H1 (cell line): ENCODE data around the gene MXD4. TPM values are rescaled to one million over a fixed set of nuclear protein-coding genes. Genes with fewer than 3 reads are reported as not detected.

Experiments used
- CTCF ChIA-PET: fragments of 300-600 bp; sonication (Branson Sonifier 250); formaldehyde crosslinking; loops from one replicate; lab custom pipeline; 2021; ENCODE audit not compliant: partially characterized antibody; lab: Charles Lee
- POLR2A ChIA-PET: fragments of 300-600 bp; sonication (Branson Sonifier 250); formaldehyde crosslinking; loops from one replicate; lab custom pipeline; 2021; ENCODE audit warnings: inconsistent platforms; ENCODE audit not compliant: partially characterized antibody; lab: Charles Lee
- DNase-seq, 2 experiments: peaks; one replicate each; pipeline versions ENCODE4 v3.0.0 to v3.0.0-alpha.2; 2010 to 2022; ENCODE audit warnings: low spot score in 2 of 2, low read depth in 1 of 2, mixed read lengths in 1 of 2
- FAIRE-seq: peaks from 2 replicates; lab custom pipeline; 2011; peaks lifted over from hg19 to GRCh38; lab: Jason Lieb, UNC
- H2AFZ ChIP-seq: 2 replicates; pipeline ENCODE4 v1.8.1; 2012; ENCODE audit warnings: low read length, inconsistent platforms
- H2AK5ac ChIP-seq: 2 replicates; pipeline ENCODE4 v1.6.1; 2013; ENCODE audit warnings: low read depth, low read length
- H2BK120ac ChIP-seq: replicated peaks from 2 replicates; pipeline ENCODE3; 2013; ENCODE audit warnings: low read depth, low read length, inconsistent platforms
- H2BK12ac ChIP-seq: 2 replicates; pipeline ENCODE4 v1.6.1; 2013; ENCODE audit warnings: low read depth, low read length
- H2BK15ac ChIP-seq: 2 replicates; pipeline ENCODE4 v1.6.1; 2013; ENCODE audit warnings: low read length
- H2BK20ac ChIP-seq: 2 replicates; pipeline ENCODE4 v1.6.1; 2013; ENCODE audit warnings: low read length
- H2BK5ac ChIP-seq: 2 replicates; pipeline ENCODE4 v1.6.1; 2013; ENCODE audit warnings: low read depth, low read length
- H3K14ac ChIP-seq: 2 replicates; pipeline ENCODE4 v1.6.1; 2013; ENCODE audit warnings: inconsistent platforms; ENCODE audit not compliant: insufficient read length
- H3K18ac ChIP-seq: 2 replicates; pipeline ENCODE4 v1.6.1; 2013; ENCODE audit warnings: low read length; ENCODE audit errors: extremely low read depth
- H3K23ac ChIP-seq: 2 replicates; pipeline ENCODE4 v1.6.1; 2013; ENCODE audit warnings: inconsistent platforms; ENCODE audit not compliant: insufficient read length
- H3K23me2 ChIP-seq: 2 replicates; pipeline ENCODE4 v1.6.1; 2013; ENCODE audit warnings: low read depth, low read length
- H3K27ac ChIP-seq: 2 replicates; pipeline ENCODE4 v1.6.1; 2011; ENCODE audit warnings: low read depth, low read length, inconsistent platforms
- H3K27me3 ChIP-seq, 4 experiments: replicated peaks in 1 of 4; 1 replicate in 1 of 4; 2 replicates in 3 of 4; pipeline versions ENCODE4 v1.6.1 to v1.8.1; 2011 to 2013; ENCODE audit warnings: low read length in 3 of 4, mild to moderate bottlenecking in 3 of 4, inconsistent platforms in 2 of 4, mixed read lengths in 2 of 4, moderate library complexity in 1 of 4; ENCODE audit not compliant: control insufficient read depth in 3 of 4, insufficient read depth in 3 of 4; ENCODE audit errors: extremely low read depth in 1 of 4
- H3K36me3 ChIP-seq, 4 experiments: 2 replicates each; pipeline versions ENCODE4 v1.6.1 to v1.8.1; 2011 to 2013; ENCODE audit warnings: mild to moderate bottlenecking in 4 of 4, low read length in 3 of 4, moderate library complexity in 2 of 4, control low read depth in 1 of 4, inconsistent platforms in 1 of 4; ENCODE audit not compliant: insufficient read depth in 4 of 4, control insufficient read depth in 2 of 4
- H3K4ac ChIP-seq: replicated peaks from 2 replicates; pipeline ENCODE3; 2013; ENCODE audit warnings: low read length, low read depth, mixed read lengths, inconsistent platforms; ENCODE audit not compliant: insufficient read length
- H3K4me1 ChIP-seq, 4 experiments: replicated peaks in 1 of 4; 1 replicate in 1 of 4; 2 replicates in 3 of 4; pipeline versions ENCODE4 v1.6.1 to v1.8.1; 2011 to 2013; ENCODE audit warnings: low read length in 3 of 4, inconsistent platforms in 2 of 4, mixed read lengths in 1 of 4; ENCODE audit not compliant: insufficient read depth in 4 of 4, control insufficient read depth in 3 of 4
- H3K4me2 ChIP-seq, 2 experiments: 2 replicates each; pipeline versions ENCODE4 v1.6.1 to v1.8.1; 2011 to 2013; ENCODE audit warnings: low read depth in 2 of 2, low read length in 2 of 2, control low read depth in 1 of 2, inconsistent platforms in 1 of 2, mild to moderate bottlenecking in 1 of 2; ENCODE audit not compliant: insufficient read depth in 1 of 2
- H3K4me3 ChIP-seq, 4 experiments: fragments of 200-600, 300-600 bp in 1 of 4; sonication (generic), shearing (Covaris generic), sonication (Bioruptor Twin) in 1 of 4; 2 replicates each; pipeline versions ENCODE4 v1.5.1 to v1.8.1; 2011 to 2016; ENCODE audit warnings: low read length in 4 of 4, low read depth in 3 of 4, control low read depth in 2 of 4, inconsistent platforms in 2 of 4, mild to moderate bottlenecking in 2 of 4, mixed read lengths in 1 of 4, moderate library complexity in 1 of 4; ENCODE audit not compliant: insufficient read depth in 2 of 4; ENCODE audit errors: extremely low read depth in 1 of 4
- H3K56ac ChIP-seq: replicated peaks from 2 replicates; pipeline ENCODE3; 2013; ENCODE audit warnings: low read depth, mild to moderate bottlenecking, mixed read lengths, low read length, inconsistent platforms; ENCODE audit not compliant: insufficient read length
- H3K79me1 ChIP-seq: 2 replicates; pipeline ENCODE4 v1.6.1; 2013; ENCODE audit warnings: low read depth, low read length, control low read depth
- H3K79me2 ChIP-seq, 2 experiments: 2 replicates each; pipeline versions ENCODE4 v1.6.1 to v1.8.1; 2012 to 2013; ENCODE audit warnings: low read length in 2 of 2, mild to moderate bottlenecking in 2 of 2, inconsistent platforms in 1 of 2; ENCODE audit not compliant: insufficient read depth in 2 of 2, control insufficient read depth in 1 of 2
- H3K9ac ChIP-seq, 4 experiments: replicated peaks in 1 of 4; 1 replicate in 1 of 4; 2 replicates in 3 of 4; pipeline versions ENCODE4 v1.6.1 to v1.8.1; 2011 to 2013; ENCODE audit warnings: low read depth in 3 of 4, low read length in 3 of 4, control low read depth in 2 of 4, mild to moderate bottlenecking in 2 of 4, moderate library complexity in 2 of 4, inconsistent platforms in 1 of 4; ENCODE audit errors: extremely low read depth in 1 of 4
- H3K9me3 ChIP-seq, 2 experiments: 2 replicates each; pipeline versions ENCODE4 v1.6.1 to v1.8.1; 2012 to 2013; ENCODE audit warnings: mild to moderate bottlenecking in 2 of 2, moderate library complexity in 2 of 2, control low read depth in 1 of 2, inconsistent platforms in 1 of 2, low read depth in 1 of 2, low read length in 1 of 2, mixed read lengths in 1 of 2; ENCODE audit not compliant: insufficient read depth in 2 of 2
- H4K20me1 ChIP-seq, 2 experiments: replicated peaks in 1 of 2; 2 replicates each; pipeline versions ENCODE3 to v1.8.1; 2011 to 2013; ENCODE audit warnings: inconsistent platforms in 2 of 2, low read length in 2 of 2, mild to moderate bottlenecking in 1 of 2; ENCODE audit not compliant: insufficient read depth in 2 of 2, control insufficient read depth in 1 of 2
- H4K5ac ChIP-seq: 2 replicates; pipeline ENCODE4 v1.6.1; 2013; ENCODE audit warnings: low read length, low read depth, mixed read lengths, inconsistent platforms; ENCODE audit not compliant: insufficient read length
- H4K8ac ChIP-seq: 2 replicates; pipeline ENCODE4 v1.8.0; 2013; ENCODE audit warnings: mild to moderate bottlenecking, moderate library complexity, low read length, inconsistent platforms; ENCODE audit not compliant: insufficient read depth; ENCODE audit errors: extremely low read depth
- H4K91ac ChIP-seq: replicated peaks from 2 replicates; pipeline ENCODE3; 2013; ENCODE audit warnings: low read length, mixed read lengths, inconsistent platforms; ENCODE audit not compliant: insufficient read length
- ATF3 ChIP-seq: IDR thresholded peaks from 2 replicates; pipeline ENCODE4 v1.6.1; 2011; ENCODE audit warnings: low read depth, mild to moderate bottlenecking, low read length; ENCODE audit not compliant: insufficient read depth
- CEBPB ChIP-seq: IDR thresholded peaks from 2 replicates; pipeline ENCODE4 v1.6.1; 2012; ENCODE audit warnings: low read depth, low read length
- FOSL1 ChIP-seq: IDR thresholded peaks from 2 replicates; pipeline ENCODE4 v1.6.1; 2011; ENCODE audit warnings: mild to moderate bottlenecking, low read depth, low read length, moderate library complexity; ENCODE audit not compliant: insufficient read depth
- HDAC2 ChIP-seq, 2 experiments: fragments of 300-600 bp in 1 of 2; sonication (generic) in 1 of 2; IDR thresholded peaks; 2 replicates each; pipeline ENCODE4 v1.6.1; 2011 to 2012; ENCODE audit warnings: low read depth in 2 of 2, low read length in 2 of 2, mild to moderate bottlenecking in 2 of 2, moderate library complexity in 2 of 2, borderline replicate concordance in 1 of 2, inconsistent platforms in 1 of 2
- KDM5A ChIP-seq: fragments of 200-600 bp; IDR thresholded peaks from 2 replicates; pipeline ENCODE4 v1.7.1; 2012; ENCODE audit warnings: mild to moderate bottlenecking, low read length, inconsistent platforms, mixed read lengths
- MAFK ChIP-seq: IDR thresholded peaks from 2 replicates; pipeline ENCODE4 v1.6.1; 2012; ENCODE audit warnings: low read depth, mild to moderate bottlenecking, improper control_type of control experiment, low read length
- NRF1 ChIP-seq: IDR thresholded peaks from 2 replicates; pipeline ENCODE4 v1.6.1; 2011; ENCODE audit warnings: mild to moderate bottlenecking, low read depth, low read length, improper control_type of control experiment
- POLR2AphosphoS5 ChIP-seq: IDR thresholded peaks from 2 replicates; pipeline ENCODE4 v1.6.1; 2011; ENCODE audit warnings: low read depth, low read length
- SIRT6 ChIP-seq: IDR thresholded peaks from one replicate; pipeline ENCODE4 v1.7.1; 2012; ENCODE audit warnings: low read length, inconsistent platforms
- SP2 ChIP-seq: IDR thresholded peaks from 2 replicates; pipeline ENCODE4 v1.6.1; 2012; ENCODE audit warnings: mild to moderate bottlenecking, low read length, inconsistent platforms
- SUZ12 ChIP-seq: fragments of 200-600 bp; sonication (generic); IDR thresholded peaks from 2 replicates; pipeline ENCODE4 v1.6.1; 2012; ENCODE audit warnings: mild to moderate bottlenecking, inconsistent platforms, low read length, moderate library complexity, mixed read lengths
- TAF7 ChIP-seq: optimal IDR thresholded peaks from 2 replicates; pipeline ENCODE3; 2011; ENCODE audit warnings: low read depth, mild to moderate bottlenecking, inconsistent platforms, low read length, moderate library complexity, borderline replicate concordance
- WGBS, 2 experiments: shearing (Covaris generic) in 1 of 2; methylation state at CpG; one replicate each; pipeline versions ENCODE4 v1.1.6 to v1.1.7; 2013 to 2015; ENCODE audit warnings: low lambda C conversion rate in 2 of 2, mixed read lengths in 2 of 2, inconsistent platforms in 1 of 2, low coverage in 1 of 2, missing lambda C conversion rate in 1 of 2; ENCODE audit not compliant: insufficient replicate concordance in 2 of 2, insufficient coverage in 1 of 2, insufficient read length in 1 of 2; ENCODE audit errors: extremely low coverage in 1 of 2, missing lambda C conversion rate in 1 of 2; 5-methylcytosine and 5-hydroxymethylcytosine counted together
- polyA plus RNA-seq, 7 experiments: library from polyadenylated mRNA; depleted of rRNA in 3 of 7; stranded (reverse) in 5 of 7; unstranded in 2 of 7; fragments of >200 nt in 5 of 7; fragments of 200-250 nt in 2 of 7; gene quantifications; 1 replicate in 5 of 7; 2 replicates in 1 of 7; 4 replicates in 1 of 7; pipeline versions ENCODE4 v1.2.1 to v1.2.3, GENCODE V29; 2011 to 2013; ENCODE audit warnings: missing spikeins in 2 of 7, mixed read lengths in 2 of 7
- total RNA-seq: library from RNA; stranded (reverse); fragmentation: NEBNext Ultra II Directional; extraction: Animal tissue kit (Norgen Biotek cat#: 25700); gene quantifications from 2 replicates; pipeline ENCODE4 v1.2.1, GENCODE V29; 2021

The MXD4 gene
- total and polyA plus RNA-seq, 2 of the 8 experiments (the other 6 are each of a cell fraction or from before 2014, with no cell fraction given): 18.0 to 20.8 TPM

- CTCF ChIA-PET: interaction anchor here (0.6 to 2.1 kb wide), 6 partner anchors 9 to 192 kb away, joined by 3 to 7 read pairs (median 4); no protein-coding TSS in a partner anchor
- Histone ChIP-seq H3K14ac (no peak overlapping the region), H3K79me1 (no peaks in the 10 kb centered on the region), H3K27ac (no peak overlapping the region), H3K79me2 (no peaks in the 10 kb centered on the region), H2BK5ac (no peak overlapping the region), H3K4me3 (no peak overlapping the region), H4K91ac (no peak overlapping the region), H4K5ac (no peak overlapping the region), H4K8ac (no peak overlapping the region), H3K23me2 (no peaks in the 10 kb centered on the region), H3K9ac (no peak overlapping the region), H3K18ac (no peak overlapping the region), H3K4me2 (no peak overlapping the region), H3K4ac (no peak overlapping the region), H2AK5ac (no peak overlapping the region), H3K36me3 (peaks cover 0 to 5% (median 2%) of the 10 kb centered on the region in 4 experiments; a peak in 2 of 8 replicates), H2BK15ac (no peak overlapping the region), H3K27me3 (no peaks in the 10 kb centered on the region), H3K4me1 (0 out of 7 replicates have a peak, but pooled peaks cover 0 to 4% (median 0%) of the 10 kb centered on the region in 4 experiments), H4K20me1 (peaks cover 0 to 5% of the 10 kb centered on the region in 2 experiments), H2BK120ac (no peak overlapping the region), H2AFZ (no peak overlapping the region), H3K23ac (no peak overlapping the region), H3K56ac (no peak overlapping the region), H2BK12ac (no peak overlapping the region), H2BK20ac (no peak overlapping the region), H3K9me3 (no peaks in the 10 kb centered on the region; a peak in 1 of 4 replicates)
- FAIRE-seq (no peak), DNase-seq (no peak)
- POLR2A ChIA-PET: no interaction called here
- WGBS, 2 experiments: 94% methylated on average over 23 of the region's 26 CpGs; no CpG with 5 or more reads in 1 of the 2 experiments
- no peak for TF ChIP-seq FOSL1
- no peak for TF ChIP-seq SIRT6
- no peak for TF ChIP-seq TAF7
- no peak for TF ChIP-seq MAFK
- TF ChIP-seq SUZ12: no peak
- TF ChIP-seq ATF3: no peak
- no peak for TF ChIP-seq NRF1
- TF ChIP-seq HDAC2 (IDR thresholded peaks at IDR 0.05; ENCODE audit: borderline replicate concordance in 1 of 2, low read depth in 2 of 2, low read length in 2 of 2): no peak
- TF ChIP-seq CEBPB: no peak
- TF ChIP-seq SP2: no peak
- TF ChIP-seq KDM5A: no peak
- no peak for TF ChIP-seq POLR2AphosphoS5
Measured at GRCh38 chr4:2249526-2250356, 12.2 kb downstream of the MXD4 start.
